HG02763 (cell line): ENCODE measurements around the gene PKM.

ENCODE experiments used
- ATAC-seq: cut with Tn5 transposase; IDR thresholded peaks from one replicate; pipeline ENCODE4 v1.9.1; 2021; ENCODE audit warnings: mild to moderate bottlenecking, moderate library complexity; ENCODE audit not compliant: unreplicated experiment

PKM gene

DNA sequence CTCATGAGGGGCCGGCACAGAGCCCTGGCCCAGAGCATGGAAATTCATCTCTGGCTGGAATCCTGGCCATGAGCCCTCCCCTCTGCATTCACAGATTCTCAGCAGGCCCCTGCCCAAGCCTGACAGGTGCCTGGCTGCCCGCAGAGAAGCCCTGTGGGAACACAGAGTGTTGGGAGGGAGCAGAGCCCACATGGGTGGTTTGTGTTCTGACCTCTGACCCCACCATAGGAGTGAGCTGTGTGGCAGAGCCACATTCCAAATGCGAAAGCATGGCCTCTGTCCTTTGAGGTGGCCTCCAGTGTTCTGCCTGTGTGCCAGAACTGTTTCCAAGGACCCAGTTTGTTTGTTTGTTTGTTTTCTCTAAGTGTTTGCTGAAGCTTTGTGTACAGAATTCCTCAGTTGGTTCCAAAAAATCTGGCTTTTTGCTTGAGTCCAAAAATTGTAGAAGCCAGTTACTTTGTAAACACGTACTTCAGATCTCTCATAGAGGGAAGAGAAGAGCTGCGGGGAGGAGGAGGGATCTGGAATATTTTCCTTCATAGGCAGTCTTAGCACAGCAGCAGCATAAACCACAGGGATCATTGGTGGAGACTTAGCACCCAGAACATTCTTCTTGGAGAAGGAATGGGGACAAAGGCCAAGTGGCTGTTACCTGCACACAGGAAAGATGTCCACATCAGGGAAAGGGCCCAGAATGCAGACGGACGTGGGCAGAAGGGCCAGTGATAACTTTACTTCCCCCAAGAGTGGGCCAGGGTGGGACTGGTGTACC, 69.4 kb downstream of the PKM start:
- ATAC-seq = no peak

DNA sequence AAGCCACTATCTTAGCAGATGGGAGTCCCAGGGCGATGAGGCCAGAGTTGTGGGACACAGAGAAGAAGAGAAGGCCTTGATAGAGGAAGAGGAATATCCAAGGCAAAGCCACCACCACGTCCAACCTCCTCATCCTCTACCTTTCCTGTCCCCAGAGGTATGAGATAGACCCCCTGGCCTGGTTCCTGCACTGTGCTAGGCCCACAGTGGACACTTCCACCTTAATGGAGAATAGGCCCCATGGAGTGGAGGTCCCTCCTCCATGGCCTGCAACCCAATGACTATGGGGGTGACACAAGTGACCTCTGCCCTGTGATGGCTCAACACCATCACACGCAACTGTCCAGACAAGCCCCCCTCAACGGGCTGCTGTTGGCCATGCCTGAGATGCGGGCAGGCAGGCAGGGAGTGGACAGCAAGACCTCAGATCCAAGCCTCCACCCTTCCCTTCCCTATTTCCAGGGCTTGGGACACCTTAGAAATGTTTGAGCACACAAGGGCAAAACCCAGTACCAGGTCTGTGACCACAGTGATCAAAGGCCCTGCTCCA, 70.2 kb downstream of the PKM start:
- no peak for ATAC-seq

DNA sequence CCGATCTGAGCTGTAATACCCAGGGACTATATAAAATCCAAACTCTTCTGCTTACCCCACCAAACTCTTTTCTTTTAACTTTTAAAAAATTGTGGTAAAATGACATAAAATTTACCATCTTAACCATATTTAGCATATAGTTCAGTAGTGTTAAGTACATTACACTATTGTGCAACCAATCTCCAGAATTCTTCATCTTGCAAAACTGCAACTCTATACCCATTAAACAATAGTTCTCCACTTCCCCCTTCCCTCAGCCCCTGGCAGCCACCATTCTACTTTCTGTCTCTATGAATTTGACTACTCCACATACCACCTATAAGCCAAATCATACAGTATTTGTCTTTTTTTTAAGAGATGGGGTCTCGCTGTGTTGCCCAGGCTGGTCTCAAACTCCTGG, 74.1 kb downstream of the PKM start:
- ATAC-seq = no peak

DNA sequence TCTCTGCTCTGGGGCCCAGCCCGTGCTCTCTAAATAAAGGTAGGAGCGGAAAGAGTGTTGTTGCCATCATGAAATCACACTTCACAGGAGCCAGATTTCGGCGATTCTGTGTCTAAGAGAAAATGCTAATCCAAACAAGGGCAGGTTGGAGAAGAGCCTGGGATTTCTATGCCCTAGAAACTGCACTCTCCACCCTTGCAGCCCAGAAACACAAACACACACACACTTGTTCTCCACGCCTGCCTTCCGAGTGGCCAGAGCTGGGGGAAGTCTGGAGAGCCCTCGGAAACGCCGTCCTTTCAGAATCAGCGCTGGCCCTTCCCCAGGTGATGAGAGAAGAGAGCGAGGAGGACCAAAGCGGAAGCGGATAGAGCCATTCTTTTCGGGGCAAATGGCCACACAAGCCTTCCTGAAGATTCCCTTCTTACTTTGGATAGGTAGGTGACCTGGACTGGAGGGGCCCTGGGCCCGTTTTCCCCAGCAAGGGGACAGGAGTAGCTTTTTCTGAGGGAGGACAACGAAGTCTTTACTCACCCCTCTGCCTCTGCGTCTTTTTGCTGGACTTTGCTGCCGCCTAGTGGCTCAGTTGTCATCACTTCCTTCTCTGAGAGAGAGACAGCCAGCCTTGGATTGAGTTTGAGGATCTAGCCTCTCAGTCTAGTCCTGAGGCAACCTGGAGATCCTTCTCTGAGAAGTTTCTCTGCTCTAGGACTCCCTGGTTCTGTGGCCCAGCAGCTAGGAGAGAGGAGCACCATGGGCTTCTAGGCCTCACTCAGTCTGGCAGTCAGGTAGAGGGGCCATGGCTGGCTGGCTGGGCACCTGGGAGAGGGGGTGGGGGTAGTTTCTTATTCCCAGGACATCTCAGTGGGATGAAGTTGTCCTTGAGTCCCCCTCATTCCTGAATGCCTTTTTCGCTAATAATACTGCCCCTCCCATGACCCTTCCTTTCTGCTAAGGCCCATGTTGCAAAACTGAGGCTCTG, 75.1 kb downstream of the PKM start:
- no peak for ATAC-seq

DNA sequence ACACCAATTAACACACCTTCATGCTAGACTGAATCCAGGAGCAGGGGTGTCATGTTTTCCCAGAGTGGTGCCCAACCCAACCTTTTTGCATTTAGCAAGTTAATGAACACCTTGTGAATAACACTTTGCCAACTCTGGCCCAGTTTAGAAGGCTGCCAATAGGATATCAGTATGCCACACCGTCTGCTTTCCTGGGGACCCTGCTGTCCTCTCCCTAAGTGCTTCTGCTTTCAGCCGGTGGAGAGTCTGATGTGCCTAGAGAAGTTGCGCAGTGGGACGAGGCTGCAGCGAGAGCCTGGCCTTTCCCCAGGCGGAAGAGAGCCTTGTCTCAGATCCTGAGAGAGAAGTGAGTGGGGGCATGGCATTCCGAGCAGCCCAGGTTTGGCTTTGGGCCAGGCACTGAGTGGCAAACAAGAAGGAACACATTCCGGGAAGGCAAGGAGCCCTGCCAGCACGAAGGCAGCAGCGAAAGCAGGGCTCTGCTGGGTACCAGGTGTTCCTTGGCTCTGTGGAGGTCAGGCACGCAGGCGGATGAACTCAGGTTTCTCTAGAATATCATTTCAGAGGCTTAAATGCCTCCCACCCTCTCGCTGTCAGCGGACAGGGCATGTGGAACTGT, 75.9 kb downstream of the PKM start:
- ATAC-seq = no peak

DNA sequence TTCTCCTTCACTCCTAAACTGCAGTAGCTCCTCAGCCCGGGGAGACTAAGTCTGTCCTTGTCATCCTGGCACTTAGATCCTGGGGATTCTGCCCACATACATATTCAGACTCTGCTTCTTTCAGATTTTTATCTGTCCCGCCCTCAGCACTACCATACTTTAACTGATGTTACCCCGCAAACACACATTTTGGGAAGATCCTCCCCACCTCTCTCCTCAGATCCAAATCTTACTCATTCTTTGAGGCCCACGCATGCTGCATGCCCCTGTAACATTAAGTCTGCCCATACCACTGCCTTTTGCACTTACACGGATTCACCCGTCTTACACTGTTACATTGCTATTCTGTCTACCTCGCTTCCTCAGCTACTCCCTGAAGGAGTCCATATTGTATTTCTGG, 76.7 kb downstream of the PKM start:
- no peak for ATAC-seq

DNA sequence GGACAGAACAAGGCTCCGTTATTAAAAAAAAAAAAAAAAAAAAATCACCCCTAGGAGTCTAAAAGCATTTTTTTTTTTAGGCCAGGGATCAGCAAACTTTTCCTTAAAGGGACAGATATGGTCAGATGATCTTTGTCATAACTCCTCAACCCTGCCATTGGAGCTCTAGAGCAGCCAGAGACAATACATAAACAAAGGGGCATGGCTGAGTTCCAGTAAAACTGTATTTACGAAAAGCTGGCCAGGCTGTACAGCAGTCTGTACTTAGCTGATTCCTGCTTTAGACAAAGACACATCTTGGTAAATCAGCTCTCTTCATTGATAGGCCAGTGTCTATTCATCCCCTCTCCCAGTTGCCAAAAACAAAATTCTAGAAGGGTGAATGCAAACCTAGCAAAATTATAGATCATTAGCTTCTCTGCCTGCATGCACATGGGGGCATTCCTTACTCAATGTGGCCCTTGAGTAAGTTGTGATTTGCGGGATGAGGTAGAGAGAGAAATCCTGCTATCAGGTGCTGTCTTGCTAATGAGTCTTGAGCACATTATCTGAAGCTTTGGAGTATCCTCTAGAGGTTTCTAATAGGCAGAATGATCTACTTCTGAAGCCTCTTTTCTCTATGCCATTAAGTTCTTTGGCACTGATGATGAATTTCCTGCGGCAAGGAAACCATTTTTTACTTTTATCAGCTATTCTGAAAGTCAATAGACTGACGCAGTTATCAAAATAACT, 77.6 kb downstream of the PKM start:
- ATAC-seq = no peak
